ENCODE data around the gene PMEPA1. TPM values are rescaled to one million over a fixed set of nuclear protein-coding genes. Genes with fewer than 3 reads are reported as not detected.

Gene PMEPA1
- total and polyA plus RNA-seq, 10 of the 15 experiments (the other 5 are each of a cell fraction or from before 2014, with no cell fraction given): 0.02 to 0.10 (median 0.04) TPM; not detected in 3

DNA sequence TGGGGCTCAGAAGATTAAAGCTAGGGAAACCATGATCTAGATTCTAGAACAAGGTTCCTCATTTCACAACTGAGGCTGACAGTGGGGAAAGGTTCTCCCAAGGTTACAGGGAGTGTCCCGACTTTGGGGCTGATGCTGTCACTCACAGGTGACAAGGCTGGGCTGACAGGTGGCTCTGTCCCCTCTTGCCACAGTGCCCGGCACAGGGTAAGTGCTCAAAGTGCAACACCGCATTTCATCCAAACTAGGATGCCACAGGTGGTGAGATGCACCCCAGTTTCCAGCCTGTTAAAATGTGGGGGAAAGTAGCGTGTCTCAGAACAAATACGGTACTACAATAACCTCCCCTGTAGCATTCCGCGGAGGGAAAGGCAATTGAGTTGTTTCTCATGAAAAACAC is 97.4 kb downstream of the PMEPA1 start:
- in situ Hi-C loops (cut with MboI): loop anchor here (10.0 kb wide), 2 partner anchors 782 to 842 kb away; no protein-coding TSS in a partner anchor
- SMC1A ChIA-PET (ENCODE audit: uncharacterized antibody, unreplicated experiment): no interaction called here
- WGBS (ENCODE audit: insufficient coverage, insufficient replicate concordance, low lambda C conversion rate, missing lambda C conversion rate): 74% methylated on average over 7 of the region's 7 CpGs
- no peak overlapping the region for H3K9ac ChIP-seq (ENCODE audit: control insufficient read depth, insufficient read depth, low read length)
- no TSS peak for BruUV-seq (replicated peaks)
- no peaks in the 10 kb centered on the region for H4K20me1 ChIP-seq (ENCODE audit: control insufficient read depth, insufficient read depth)
- no peaks in the 10 kb centered on the region for H3K79me2 ChIP-seq (ENCODE audit: control insufficient read depth, insufficient read depth, low read length)
- intact Hi-C loops (cut with micrococcal nuclease; ENCODE audit: unreplicated experiment): no loop called here
- H3K27me3 ChIP-seq (replicated peaks in 1 of 2; ENCODE audit: control insufficient read depth in 2 of 2, insufficient read depth in 2 of 2, low read length in 1 of 2): peaks cover 0 to 2% of the 10 kb centered on the region in 2 experiments; a peak in 1 of 4 replicates
- H3K4me1 ChIP-seq (ENCODE audit: control insufficient read depth, insufficient read depth, low read length): no peaks in the 10 kb centered on the region
- H3K27ac ChIP-seq (ENCODE audit: control insufficient read depth, insufficient read depth): no peak overlapping the region
- H3K4me3 ChIP-seq: no peak overlapping the region
- H3K36me3 ChIP-seq (ENCODE audit: control insufficient read depth in 2 of 2, insufficient read depth in 2 of 2, low read length in 1 of 2): no peaks in the 10 kb centered on the region; a peak in 1 of 4 replicates
- RAD21 ChIA-PET (ENCODE audit: unreplicated experiment): no interaction called here
- CTCF ChIA-PET: interaction anchor here (1.1 kb wide), 1 partner anchor 16 kb away, joined by 5 read pairs; no protein-coding TSS in a partner anchor
- no peak overlapping the region for H2AFZ ChIP-seq (ENCODE audit: control insufficient read depth, low read depth, low read length)
- POLR2A ChIA-PET: no interaction called here
- DNase-seq (ENCODE audit: low read depth, low spot score) (no peak), ATAC-seq (no peak), FAIRE-seq (no peak)
- no peaks in the 10 kb centered on the region for H3K9me3 ChIP-seq (replicated peaks; ENCODE audit: control insufficient read depth, insufficient read depth, low read length)
- H3K4me2 ChIP-seq (ENCODE audit: control insufficient read depth, insufficient read depth): no peak overlapping the region
- TF ChIP-seq NR2F1 (conservative IDR thresholded peaks at IDR 0.05): no peak
- no peak for TF ChIP-seq POU2F2 (IDR thresholded peaks at IDR 0.05; ENCODE audit: borderline replicate concordance, low read depth, low read length)
- TF ChIP-seq, protein P1, sequence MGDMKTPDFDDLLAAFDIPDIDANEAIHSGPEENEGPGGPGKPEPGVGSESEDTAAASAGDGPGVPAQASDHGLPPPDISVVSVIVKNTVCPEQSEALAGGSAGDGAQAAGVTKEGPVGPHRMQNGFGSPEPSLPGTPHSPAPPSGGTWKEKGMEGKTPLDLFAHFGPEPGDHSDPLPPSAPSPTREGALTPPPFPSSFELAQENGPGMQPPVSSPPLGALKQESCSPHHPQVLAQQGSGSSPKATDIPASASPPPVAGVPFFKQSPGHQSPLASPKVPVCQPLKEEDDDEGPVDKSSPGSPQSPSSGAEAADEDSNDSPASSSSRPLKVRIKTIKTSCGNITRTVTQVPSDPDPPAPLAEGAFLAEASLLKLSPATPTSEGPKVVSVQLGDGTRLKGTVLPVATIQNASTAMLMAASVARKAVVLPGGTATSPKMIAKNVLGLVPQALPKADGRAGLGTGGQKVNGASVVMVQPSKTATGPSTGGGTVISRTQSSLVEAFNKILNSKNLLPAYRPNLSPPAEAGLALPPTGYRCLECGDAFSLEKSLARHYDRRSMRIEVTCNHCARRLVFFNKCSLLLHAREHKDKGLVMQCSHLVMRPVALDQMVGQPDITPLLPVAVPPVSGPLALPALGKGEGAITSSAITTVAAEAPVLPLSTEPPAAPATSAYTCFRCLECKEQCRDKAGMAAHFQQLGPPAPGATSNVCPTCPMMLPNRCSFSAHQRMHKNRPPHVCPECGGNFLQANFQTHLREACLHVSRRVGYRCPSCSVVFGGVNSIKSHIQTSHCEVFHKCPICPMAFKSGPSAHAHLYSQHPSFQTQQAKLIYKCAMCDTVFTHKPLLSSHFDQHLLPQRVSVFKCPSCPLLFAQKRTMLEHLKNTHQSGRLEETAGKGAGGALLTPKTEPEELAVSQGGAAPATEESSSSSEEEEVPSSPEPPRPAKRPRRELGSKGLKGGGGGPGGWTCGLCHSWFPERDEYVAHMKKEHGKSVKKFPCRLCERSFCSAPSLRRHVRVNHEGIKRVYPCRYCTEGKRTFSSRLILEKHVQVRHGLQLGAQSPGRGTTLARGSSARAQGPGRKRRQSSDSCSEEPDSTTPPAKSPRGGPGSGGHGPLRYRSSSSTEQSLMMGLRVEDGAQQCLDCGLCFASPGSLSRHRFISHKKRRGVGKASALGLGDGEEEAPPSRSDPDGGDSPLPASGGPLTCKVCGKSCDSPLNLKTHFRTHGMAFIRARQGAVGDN (IDR thresholded peaks at IDR 0.05): no peak
- TF ChIP-seq SPI1 (IDR thresholded peaks at IDR 0.05; ENCODE audit: borderline replicate concordance, insufficient read depth, low read depth, low read length): no peak
- TF ChIP-seq, protein P2, sequence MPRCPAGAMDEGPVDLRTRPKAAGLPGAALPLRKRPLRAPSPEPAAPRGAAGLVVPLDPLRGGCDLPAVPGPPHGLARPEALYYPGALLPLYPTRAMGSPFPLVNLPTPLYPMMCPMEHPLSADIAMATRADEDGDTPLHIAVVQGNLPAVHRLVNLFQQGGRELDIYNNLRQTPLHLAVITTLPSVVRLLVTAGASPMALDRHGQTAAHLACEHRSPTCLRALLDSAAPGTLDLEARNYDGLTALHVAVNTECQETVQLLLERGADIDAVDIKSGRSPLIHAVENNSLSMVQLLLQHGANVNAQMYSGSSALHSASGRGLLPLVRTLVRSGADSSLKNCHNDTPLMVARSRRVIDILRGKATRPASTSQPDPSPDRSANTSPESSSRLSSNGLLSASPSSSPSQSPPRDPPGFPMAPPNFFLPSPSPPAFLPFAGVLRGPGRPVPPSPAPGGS (IDR thresholded peaks at IDR 0.05; ENCODE audit: borderline replicate concordance, insufficient read depth, low read depth, low read length, poor library complexity, severe bottlenecking): no peak
- TF ChIP-seq, protein P3, sequence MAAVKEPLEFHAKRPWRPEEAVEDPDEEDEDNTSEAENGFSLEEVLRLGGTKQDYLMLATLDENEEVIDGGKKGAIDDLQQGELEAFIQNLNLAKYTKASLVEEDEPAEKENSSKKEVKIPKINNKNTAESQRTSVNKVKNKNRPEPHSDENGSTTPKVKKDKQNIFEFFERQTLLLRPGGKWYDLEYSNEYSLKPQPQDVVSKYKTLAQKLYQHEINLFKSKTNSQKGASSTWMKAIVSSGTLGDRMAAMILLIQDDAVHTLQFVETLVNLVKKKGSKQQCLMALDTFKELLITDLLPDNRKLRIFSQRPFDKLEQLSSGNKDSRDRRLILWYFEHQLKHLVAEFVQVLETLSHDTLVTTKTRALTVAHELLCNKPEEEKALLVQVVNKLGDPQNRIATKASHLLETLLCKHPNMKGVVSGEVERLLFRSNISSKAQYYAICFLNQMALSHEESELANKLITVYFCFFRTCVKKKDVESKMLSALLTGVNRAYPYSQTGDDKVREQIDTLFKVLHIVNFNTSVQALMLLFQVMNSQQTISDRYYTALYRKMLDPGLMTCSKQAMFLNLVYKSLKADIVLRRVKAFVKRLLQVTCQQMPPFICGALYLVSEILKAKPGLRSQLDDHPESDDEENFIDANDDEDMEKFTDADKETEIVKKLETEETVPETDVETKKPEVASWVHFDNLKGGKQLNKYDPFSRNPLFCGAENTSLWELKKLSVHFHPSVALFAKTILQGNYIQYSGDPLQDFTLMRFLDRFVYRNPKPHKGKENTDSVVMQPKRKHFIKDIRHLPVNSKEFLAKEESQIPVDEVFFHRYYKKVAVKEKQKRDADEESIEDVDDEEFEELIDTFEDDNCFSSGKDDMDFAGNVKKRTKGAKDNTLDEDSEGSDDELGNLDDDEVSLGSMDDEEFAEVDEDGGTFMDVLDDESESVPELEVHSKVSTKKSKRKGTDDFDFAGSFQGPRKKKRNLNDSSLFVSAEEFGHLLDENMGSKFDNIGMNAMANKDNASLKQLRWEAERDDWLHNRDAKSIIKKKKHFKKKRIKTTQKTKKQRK (IDR thresholded peaks at IDR 0.05; ENCODE audit: low read depth, low read length): no peak
- TF ChIP-seq FOXM1 (IDR thresholded peaks at IDR 0.05; ENCODE audit: low read depth, low read length): no peak
- TF ChIP-seq POLR2A (IDR thresholded peaks at IDR 0.05; ENCODE audit: low read depth, low read length): no peak
- TF ChIP-seq, protein P4, sequence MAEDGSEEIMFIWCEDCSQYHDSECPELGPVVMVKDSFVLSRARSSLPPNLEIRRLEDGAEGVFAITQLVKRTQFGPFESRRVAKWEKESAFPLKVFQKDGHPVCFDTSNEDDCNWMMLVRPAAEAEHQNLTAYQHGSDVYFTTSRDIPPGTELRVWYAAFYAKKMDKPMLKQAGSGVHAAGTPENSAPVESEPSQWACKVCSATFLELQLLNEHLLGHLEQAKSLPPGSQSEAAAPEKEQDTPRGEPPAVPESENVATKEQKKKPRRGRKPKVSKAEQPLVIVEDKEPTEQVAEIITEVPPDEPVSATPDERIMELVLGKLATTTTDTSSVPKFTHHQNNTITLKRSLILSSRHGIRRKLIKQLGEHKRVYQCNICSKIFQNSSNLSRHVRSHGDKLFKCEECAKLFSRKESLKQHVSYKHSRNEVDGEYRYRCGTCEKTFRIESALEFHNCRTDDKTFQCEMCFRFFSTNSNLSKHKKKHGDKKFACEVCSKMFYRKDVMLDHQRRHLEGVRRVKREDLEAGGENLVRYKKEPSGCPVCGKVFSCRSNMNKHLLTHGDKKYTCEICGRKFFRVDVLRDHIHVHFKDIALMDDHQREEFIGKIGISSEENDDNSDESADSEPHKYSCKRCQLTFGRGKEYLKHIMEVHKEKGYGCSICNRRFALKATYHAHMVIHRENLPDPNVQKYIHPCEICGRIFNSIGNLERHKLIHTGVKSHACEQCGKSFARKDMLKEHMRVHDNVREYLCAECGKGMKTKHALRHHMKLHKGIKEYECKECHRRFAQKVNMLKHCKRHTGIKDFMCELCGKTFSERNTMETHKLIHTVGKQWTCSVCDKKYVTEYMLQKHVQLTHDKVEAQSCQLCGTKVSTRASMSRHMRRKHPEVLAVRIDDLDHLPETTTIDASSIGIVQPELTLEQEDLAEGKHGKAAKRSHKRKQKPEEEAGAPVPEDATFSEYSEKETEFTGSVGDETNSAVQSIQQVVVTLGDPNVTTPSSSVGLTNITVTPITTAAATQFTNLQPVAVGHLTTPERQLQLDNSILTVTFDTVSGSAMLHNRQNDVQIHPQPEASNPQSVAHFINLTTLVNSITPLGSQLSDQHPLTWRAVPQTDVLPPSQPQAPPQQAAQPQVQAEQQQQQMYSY (CRISPR knock-in tag; IDR thresholded peaks at IDR 0.05): no peak
- no peak for TF ChIP-seq ZBED1 (IDR thresholded peaks at IDR 0.05; ENCODE audit: borderline replicate concordance)
- TF ChIP-seq MYC (IDR thresholded peaks at IDR 0.05; ENCODE audit: insufficient read depth, insufficient read length, insufficient replicate concordance, low read length, severe bottlenecking): no peak
